Activated CD4-positive, alpha-beta T cell treated with anti-CD3 and anti-CD28 coated beads for 24 hours (primary cell): Measurements from ENCODE around the gene DUS4L.

ENCODE experiments used
- DNase-seq, 2 donors: peaks; one replicate each; pipeline ENCODE4 v3.0.0-alpha.2; 2020; ENCODE audit warnings: low read depth in 2 of 2

DUS4L gene

DNA sequence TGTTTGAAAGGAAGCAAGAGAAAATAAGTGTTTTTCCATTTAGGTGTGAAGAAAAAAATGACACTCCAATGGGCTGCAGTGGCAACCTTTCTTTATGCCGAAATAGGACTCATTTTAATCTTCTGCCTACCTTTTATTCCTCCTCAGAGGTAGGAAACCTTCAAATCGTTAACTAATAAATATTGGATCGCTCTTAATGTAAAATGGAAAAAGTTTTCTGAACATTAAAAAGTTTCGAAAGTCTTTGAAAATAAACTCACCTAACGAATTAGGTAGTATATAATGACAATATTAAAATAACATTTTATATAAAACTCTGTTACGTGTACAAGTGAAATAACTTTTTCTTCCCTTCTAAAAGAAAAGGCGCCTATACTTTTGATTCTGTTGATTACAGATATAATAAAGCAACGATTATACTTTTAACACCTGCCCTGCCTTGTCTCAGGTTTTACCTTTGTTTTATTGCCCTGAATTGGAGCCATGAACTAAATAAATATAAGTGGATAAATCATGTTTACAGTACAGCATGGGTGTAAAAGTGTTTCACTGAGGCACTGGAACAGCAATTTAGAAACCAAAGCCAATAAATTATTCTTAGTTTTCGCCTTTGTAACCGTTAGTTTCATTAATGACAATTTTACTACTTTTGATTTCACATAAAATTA, 17.1 kb downstream of the DUS4L start:
- DNase-seq = no peak

DNA sequence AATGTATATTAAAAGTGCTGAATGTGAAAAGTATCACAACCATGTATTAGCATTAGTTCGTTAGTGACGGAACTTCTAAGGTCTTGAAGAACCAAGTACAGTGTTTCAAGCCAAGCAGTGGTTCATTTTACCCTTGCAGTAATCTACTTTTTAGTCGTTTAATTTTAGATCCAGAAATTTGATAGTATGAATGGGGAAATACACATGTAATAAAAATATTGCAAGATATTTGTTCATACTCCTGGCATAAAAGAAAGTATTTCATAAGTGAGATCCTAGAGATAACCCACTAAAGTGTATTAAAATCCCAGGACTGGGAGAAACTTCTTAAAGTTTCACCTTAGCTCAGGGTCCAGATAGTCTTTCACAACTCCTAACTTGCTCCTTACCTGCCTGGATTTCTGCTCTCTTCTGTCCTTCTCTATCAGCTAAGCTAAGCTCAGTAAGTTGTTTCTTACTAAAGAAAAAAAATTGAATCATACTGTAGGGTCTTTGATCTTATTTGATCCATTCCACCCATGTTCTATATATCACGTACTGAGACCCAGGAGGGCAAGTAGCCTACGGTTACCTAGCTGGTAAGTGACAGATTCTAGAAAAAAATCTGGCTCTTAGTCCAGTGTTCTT, 17.7 kb downstream of the DUS4L start:
- DNase-seq = no peak

DNA sequence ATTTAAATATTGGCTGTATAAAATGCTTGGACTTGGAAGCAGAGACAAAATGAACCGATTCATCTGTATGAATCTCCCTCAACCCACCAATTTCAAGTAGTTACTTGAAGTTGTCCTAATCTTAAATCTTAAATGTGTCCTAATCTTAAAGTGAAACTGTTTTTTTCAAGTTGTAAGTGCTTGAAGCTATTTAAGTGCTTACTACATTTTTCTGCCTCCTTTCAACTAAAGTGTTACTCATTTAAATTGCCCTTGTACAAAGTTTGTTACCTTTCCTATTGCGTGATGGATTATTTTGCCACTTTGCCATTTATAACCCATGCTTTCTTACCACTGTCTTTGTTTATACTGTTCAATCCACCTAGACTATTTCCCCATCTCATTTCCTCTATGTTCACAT, 19.1 kb downstream of the DUS4L start:
- DNase-seq = no peak

DNA sequence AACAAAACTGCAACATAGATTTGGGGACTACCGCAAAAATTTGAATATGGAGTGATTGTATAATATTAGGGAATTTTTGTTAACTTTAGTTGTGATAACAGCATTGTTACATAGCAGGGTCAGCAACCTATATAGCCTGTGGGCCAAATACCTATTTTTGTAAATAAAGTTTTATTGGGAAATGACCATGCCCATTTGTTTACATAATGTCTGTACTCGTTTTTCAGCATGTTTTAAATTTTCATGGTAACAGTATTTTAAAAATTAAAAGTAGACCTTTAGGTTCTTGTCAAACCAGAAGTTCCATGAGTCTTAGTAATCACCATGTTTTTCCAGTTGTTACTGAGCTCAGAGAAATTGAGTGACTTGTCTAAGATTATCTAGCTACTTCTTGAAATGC, 20.9 kb downstream of the DUS4L start:
- DNase-seq = no peak

DNA sequence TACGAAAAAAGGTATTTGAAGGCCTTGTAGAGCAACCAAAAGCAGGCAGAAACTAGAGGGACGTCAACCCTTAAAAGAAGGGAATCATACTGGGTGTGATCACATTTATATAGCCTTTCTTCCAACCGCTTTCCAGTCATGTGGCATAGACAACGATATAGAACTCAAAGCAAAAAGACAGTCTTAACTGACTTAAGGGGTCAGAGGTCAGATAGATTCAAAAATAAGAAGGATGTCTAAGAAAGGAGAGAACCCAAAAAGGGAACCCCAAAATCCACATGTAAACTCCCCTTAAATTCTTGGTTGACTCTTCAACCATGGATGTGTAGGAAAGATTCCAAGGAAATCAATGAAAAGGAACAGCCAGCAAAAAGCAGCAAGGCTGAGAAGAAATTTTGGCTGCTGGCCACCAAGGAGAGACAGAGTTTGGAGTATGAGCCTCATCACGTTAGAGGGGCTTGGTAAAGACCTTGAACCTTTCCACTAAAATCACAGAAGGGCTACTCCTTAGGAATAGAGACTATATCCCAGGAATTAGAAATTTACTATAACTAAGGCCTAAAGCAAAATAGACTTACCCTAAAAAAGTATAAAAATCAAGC, 24.9 kb downstream of the DUS4L start:
- DNase-seq = no peak

DNA sequence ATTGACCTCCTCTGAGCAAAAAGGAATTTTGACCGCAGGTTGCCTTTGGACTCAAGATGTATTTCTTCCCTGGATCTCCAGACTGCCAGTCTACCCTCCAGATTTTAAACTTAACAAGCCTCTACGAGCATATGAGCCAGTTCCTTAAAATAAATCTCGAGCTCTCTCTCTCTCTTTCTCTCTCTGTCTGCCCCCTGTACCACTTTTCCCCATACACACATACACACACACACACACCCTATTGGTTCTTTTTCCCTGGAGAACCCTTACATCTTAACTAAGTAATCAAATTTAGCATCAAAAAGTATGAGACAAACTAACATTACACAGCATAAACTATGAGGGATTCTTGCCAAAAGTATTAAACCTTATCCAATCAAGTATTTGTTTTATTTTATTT, 27.6 kb downstream of the DUS4L start:
- DNase-seq = no peak

DNA sequence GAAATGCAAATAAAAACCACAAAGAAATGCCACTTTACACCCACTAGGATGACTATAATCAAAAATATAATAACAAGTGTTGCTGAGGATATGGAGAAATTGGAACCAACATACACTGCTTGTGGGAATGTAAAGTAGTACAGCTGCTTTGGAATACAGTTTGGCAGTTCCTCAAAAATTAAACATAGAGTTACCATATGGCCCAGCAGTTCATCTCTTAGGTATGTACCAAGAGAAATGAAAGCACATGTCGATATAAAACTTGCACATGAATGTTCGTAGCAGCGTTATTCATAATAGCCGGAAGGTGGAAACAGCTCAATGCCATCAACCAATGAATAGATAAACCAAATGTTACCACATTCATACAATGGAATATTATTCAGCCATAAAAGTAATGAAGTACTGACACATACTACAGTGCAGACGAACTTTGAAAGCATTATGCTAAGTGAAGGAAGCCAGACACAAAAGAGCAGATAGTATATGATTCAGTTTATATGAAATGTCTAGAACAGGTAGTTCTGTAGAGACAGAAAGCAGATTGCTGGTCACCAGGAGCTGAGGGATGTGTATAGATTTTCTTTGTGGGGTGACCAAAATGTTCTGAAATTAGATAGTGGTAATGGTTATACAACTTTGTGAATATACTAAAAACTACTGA, 28.7 kb downstream of the DUS4L start:
- DNase-seq = no peak

DNA sequence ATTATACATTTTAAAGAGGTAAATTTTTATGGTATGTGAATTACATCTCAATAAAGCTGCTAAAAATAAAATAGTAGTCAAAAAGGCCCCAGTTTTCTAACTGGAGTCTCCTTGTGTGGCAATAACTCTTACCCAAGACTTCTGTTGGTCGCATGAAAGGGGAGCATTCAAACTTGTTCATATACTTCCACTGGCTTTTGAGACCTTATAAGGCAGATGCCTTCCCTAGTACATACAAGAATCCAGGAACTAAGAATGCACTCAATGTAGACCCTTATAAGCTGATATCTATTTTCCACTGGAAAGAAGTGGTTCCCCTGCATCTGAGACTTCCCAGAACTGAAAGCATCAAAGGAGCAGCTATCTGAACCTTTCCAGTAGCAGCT, 29.2 kb downstream of the DUS4L start:
- no peak for DNase-seq

DNA sequence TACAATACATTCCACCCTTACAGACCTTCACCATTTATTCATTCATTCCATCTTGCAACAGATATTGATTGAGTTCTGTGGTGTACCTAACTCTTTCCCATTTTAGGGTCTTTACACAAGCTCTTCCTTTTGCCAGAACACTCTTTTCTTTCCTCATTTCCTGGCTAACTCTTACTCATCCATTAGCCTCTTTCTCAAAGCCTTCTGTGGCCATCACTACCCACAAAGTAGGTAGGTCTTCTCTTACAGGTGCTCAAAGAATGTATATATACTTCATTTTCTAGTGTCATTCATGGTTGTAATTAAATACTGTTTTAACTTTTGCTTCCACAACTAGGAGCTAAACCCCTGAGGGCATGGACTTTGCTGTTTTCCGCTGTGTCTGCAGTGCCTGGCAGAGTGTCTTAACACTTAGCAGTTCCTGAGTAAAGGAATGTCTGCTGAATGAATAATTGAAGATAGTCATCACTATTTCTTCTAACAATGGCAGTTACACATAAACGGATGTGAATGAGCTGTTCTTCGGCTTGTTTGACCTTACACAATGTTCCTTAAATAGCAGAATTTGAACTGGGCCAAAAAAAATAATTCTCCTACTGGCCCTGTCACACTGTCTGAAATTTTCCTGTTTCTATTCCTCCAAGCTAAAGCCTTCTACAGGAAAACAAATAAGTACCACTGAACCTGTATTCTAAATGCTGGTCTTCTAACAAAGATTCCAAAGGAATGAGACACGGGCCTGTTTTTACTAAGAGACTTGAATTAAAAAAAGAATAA, 31.4 kb downstream of the DUS4L start:
- no peak for DNase-seq

DNA sequence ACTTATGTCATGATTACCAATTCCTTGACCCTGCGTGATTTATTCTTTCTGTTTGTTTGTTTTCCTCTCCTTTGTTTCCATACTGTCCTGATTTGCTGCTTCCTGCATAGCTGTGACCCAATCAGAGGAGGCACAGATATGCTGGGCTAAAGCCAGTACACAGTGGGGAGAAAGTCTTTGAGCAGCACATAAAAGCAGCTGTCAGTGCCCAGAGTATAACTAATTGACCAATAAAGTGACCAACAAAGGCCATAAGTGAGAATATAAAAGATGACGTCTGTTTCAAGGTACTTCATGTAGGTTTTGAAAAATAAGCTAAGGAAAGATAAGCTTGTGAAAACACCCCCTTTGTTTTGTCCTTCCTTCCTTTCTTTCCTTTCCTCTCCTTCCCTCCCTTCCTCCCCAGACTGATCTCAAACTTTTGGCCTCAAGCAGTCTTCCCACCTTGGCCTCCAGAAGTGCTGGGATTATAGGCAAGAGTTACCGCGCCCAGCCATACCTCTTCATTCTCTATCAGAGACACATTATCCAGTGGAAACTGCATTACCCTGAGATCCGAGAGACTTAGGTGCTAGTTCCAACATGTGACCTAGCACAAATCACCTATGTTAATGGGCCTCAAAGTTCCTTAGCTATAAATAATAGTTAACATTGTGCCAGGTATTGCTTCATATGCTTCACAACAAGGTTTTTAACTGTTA, 33.3 kb downstream of the DUS4L start:
- DNase-seq = no peak

DNA sequence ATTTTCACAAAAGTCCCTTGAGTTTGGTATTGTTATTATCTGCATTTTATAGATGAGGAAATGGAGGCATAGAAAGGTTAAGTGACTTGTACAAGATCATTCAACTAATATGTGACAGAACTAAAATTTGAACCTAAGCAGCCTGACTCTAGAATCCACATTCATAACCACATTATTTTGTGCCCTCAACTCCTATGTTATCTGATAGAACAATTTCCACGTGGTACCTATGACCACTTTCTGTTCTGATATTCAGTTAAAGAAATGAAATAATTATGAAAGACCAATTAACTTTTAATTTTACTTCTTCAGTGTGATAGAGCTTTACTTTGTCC, 33.8 kb downstream of the DUS4L start:
- DNase-seq = no peak

DNA sequence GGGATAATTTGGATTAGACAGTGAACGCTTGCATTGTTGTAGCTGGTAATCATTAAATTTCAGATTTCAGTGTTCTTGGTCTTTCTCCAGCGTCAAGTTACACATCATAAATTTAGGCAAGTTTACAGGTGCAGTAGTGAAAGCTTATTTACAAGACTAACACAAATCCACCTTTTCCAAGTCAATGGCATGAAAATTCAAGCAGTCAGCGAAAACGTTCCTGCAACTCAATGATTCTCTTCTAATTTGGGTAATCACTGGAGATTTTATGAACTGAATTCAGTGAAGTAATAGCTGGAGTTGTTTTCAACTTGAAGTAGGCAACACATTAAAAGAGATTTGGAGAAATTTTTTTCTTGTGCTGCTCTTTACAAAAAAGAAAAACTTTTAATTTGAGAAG, 34.2 kb downstream of the DUS4L start:
- DNase-seq = no peak

DNA sequence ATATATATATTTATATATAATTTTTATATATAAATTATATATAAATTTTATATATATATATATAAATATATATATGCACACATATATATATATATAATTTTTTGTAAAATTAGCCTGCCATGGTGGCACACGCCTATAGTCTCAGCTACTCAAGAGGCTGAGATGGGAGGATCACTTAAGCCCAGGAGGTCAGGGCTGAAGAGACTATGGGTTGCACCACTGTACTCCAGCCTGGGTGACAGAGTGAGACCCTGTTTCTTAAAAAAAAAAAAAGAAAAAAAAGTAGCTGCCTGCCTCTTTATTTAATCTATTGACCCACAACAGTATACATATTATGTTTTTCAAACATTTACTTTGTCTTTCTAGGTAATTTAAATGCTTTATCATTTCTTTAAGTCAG, 35.5 kb downstream of the DUS4L start:
- DNase-seq = no peak

DNA sequence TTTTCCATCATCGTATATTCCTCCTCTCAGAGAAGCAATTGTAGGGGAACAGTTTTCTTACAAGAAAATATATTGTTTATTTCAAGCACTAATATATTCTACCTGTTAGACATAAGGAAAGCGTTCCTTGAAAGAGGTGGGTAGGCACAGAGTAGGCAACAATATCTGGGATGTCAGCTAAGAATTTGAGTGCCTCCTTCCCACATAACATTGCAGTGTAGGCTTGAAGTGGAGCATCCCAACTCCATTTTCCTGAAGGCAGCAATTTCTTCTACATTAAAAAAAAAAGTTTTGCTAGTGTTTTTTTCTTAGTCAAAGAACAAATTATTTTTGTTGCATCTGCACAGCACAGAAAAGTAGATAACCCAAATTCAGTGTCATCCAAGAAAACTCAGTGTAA, 37.0 kb downstream of the DUS4L start:
- no peak for DNase-seq

DNA sequence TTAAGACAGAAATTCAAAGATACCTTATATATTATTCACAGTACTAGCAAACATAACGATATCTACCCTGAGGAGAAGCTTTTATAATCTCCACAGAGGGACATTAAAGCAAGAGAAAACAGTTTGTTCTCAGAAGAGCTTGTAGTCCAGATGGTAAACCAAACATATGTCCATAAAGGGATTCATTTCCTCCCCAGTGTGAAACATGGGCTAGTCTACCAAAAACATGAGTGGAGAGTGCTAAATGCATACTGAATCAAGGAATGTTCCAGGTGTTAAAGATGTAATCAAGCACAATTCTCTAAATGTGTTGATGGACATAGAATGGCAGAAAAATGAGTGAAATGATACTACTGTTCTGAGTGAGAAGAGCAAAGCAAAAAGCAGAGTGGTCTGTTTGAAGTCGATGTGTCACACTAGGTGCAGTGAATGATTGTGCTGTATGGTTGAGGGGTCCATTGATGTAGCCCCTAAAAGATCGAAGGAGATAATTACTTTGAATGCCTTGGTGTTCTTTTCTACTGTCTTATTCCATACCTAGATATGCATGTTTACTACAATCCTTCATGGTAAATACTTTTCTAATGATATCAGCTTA, 41.5 kb downstream of the DUS4L start:
- no peak for DNase-seq

DNA sequence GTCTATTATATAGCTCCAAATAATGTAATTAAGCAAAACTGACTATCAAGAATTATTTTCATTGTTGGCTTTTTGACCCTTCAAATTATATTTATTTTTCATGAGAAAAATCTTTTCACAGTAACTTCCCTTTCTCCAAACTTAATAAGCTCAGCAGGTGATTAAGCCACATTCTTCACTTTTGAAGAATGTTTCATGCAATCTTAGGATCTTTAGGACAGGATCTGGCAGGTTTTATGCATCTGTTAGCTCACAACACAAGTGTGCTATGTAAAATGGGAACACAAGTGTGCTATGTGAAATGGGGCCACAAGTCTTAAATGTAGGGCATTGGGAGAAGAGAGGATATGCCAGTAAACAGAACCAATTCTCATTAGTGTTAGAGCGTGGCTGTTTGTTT, 42.5 kb downstream of the DUS4L start:
- no peak for DNase-seq

DNA sequence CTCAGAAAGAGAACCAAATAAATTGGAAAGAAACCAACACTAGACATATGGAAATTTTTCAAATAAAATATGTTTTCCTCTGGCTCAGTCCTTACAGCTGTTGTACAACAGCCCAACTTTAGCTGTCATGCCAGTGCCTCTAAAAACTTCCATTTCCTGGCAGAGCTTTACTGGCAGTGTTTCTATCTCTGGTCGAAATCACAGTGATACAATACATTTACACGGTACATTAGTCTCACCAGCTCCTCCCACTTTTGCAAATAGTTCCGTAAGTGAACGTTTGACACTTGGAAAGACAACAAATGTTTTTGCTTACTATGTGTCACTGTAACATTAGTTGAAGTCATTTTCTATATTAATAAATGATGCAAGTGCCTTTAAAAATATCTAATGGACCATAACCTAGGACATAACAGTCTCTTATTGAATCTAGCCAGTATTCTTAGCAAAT, 46.1 kb downstream of the DUS4L start:
- DNase-seq = no peak

DNA sequence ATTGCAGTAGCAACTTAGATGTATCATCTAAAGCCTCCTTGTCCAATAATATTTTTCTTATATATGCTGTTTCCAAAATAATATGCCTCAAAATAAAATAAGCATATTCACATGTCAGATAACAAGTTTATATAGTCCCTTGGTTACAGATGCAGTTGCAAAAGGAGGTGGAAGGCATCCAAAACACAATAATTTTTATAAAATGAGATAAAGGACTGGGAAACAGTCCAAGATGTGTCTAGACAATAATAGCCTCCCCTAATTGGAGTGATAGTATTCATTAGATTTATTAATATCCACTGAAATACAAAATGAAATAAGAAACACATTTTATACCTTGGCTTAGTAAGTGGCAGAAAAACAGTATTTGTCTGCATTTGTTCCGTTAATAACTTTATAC, 46.6 kb downstream of the DUS4L start:
- no peak for DNase-seq

DNA sequence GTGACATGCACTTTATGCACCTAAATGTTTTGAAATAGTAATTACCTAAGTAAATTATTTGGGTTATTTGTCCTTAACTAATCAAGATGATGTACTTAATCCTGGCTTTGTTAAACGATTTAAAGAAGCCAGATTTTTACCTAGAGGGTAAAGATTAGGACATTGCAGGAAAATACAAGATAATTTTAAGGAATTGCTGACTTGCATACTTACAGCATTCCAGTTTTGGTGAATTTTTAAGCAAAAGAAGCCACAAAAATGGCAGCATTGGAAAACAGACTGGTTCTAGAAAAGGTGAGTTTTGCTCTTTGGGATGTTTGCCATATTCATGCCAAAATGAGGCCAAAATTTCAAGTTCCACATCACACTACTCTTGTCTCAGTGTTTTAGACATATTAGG, 49.7 kb downstream of the DUS4L start:
- DNase-seq = no peak

DNA sequence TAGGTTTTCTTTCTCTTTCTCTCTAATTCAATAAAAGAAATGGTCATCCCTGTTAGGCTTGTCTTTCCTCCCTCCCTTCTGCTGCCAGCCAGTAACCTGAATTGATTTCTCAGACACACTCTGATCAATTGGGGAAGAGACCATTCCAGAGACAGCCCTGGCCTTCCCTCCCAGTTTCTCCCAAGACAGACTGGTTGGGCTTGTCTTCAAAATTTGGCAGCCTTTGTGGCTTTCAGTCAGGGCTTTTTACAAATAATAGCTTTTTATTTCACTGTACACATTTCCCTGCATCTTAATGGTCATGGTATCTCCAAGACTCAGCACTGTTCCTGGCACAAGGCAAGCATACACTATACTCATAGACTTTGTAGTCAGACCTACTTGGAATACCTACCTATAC, 50.2 kb downstream of the DUS4L start:
- DNase-seq = no peak

DNA sequence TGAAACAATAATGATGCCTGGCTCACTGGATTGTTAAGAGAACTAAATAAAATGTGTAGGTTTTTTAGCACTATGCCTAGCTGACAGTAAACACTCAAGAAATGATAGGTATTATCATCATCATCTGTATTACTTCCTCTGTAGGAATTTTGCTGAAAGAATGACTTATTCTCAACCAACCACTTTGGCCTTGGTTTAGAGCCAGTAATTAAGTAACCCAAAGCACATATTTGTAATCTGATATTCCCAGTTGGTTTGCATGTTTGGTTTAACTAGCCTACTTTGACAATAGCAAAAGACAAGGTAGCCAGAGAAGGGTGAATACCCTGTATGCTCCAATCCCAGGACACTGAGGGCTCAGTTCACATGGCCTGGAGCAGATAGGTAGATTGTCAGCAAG, 50.7 kb downstream of the DUS4L start:
- no peak for DNase-seq
